AG09319 (cell line): ENCODE results near the gene SELPLG.

Experiments
- DNase-seq: peaks from one replicate; pipeline ENCODE4 v3.0.0-alpha.2; 2010; ENCODE audit warnings: low read depth; ENCODE audit errors: extremely low read depth
- CTCF ChIP-seq: IDR thresholded peaks from 2 replicates; pipeline ENCODE4 v1.5.1; 2011; ENCODE audit warnings: low read depth, mild to moderate bottlenecking, inconsistent platforms, low read length, moderate library complexity

SELPLG gene

GRCh38 chr12:108609537-108610335 lies 24.0 kb downstream of the SELPLG start:
- no peak for TF ChIP-seq CTCF
- DNase-seq: peak; percentile 82

GRCh38 chr12:108608616-108609015 lies 25.1 kb downstream of the SELPLG start:
- TF ChIP-seq CTCF: no peak
- no peak for DNase-seq

GRCh38 chr12:108607981-108608600 lies 25.6 kb downstream of the SELPLG start:
- no peak for TF ChIP-seq CTCF
- DNase-seq: no peak

- TF ChIP-seq CTCF: no peak
- no peak for DNase-seq
Measured at GRCh38 chr12:108606492-108606891, 27.2 kb downstream of the SELPLG start.

- DNase-seq: no peak
Measured at GRCh38 chr12:108605690-108606406, 27.8 kb downstream of the SELPLG start.

GRCh38 chr12:108605000-108605689 lies 28.5 kb downstream of the SELPLG start:
- no peak for TF ChIP-seq CTCF
- no peak for DNase-seq

More at GRCh38 chr12:108605690-108606406, 27.8 kb downstream of the SELPLG start:
- no peak for TF ChIP-seq CTCF
